GM21717 (cell line): ENCODE measurements around the gene HIP1.
"Not testable (repeated sequence)": the region's sequence is repeated elsewhere in the genome, so short reads cannot be mapped to it uniquely, and the experiment has no call there.

Experiments used
- ATAC-seq: cut with Tn5 transposase; IDR thresholded peaks from one replicate; pipeline ENCODE4 v1.9.1; 2021; ENCODE audit warnings: mild to moderate bottlenecking, moderate library complexity; ENCODE audit not compliant: unreplicated experiment

Gene HIP1

GRCh38 chr7:75619636-75620035, 119.1 kb downstream of the HIP1 start:
- ATAC-seq = no peak

GRCh38 chr7:75617634-75618234, 121.0 kb downstream of the HIP1 start:
- peak; percentile 43 for ATAC-seq

- ATAC-seq = no peak
These were observed 122.1 kb downstream of the HIP1 start for GRCh38 chr7:75616421-75617167.

GRCh38 chr7:75614401-75614800, 124.3 kb downstream of the HIP1 start:
- no peak for ATAC-seq

- ATAC-seq = no peak
These were observed 125.4 kb downstream of the HIP1 start for GRCh38 chr7:75613351-75613750.

- no peak for ATAC-seq
These were observed 127.1 kb downstream of the HIP1 start for GRCh38 chr7:75611557-75612178.

- ATAC-seq = not testable (repeated sequence)
These were observed 129.3 kb downstream of the HIP1 start for GRCh38 chr7:75609416-75609815.

- ATAC-seq = no peak
These were observed 130.2 kb downstream of the HIP1 start for GRCh38 chr7:75608451-75609122.

- no peak for ATAC-seq
These were observed 134.3 kb downstream of the HIP1 start for GRCh38 chr7:75604408-75604807.

GRCh38 chr7:75602831-75603230, 135.9 kb downstream of the HIP1 start:
- ATAC-seq = not testable (repeated sequence)

GRCh38 chr7:75601539-75601938, 137.2 kb downstream of the HIP1 start:
- ATAC-seq = no peak

- not testable (repeated sequence) for ATAC-seq
These were observed 138.0 kb downstream of the HIP1 start for GRCh38 chr7:75600748-75601147.

- no peak for ATAC-seq
These were observed 139.4 kb downstream of the HIP1 start for GRCh38 chr7:75599244-75599781.

GRCh38 chr7:75596727-75597614, 141.8 kb downstream of the HIP1 start:
- ATAC-seq = no peak

GRCh38 chr7:75595766-75596165, 143.0 kb downstream of the HIP1 start:
- no peak for ATAC-seq

GRCh38 chr7:75593500-75594184, 145.1 kb downstream of the HIP1 start:
- not testable (repeated sequence) for ATAC-seq

GRCh38 chr7:75591467-75592255, 147.1 kb downstream of the HIP1 start:
- no peak for ATAC-seq

GRCh38 chr7:75590373-75591005, 148.3 kb downstream of the HIP1 start:
- ATAC-seq = no peak
